ENCODE data around the gene R3HDM4. TPM values are rescaled to one million over a fixed set of nuclear protein-coding genes. Genes with fewer than 3 reads are reported as not detected.
"Not testable (repeated sequence)": the region's sequence is repeated elsewhere in the genome, so short reads cannot be mapped to it uniquely, and the experiment has no call there.

Gene R3HDM4
- total RNA-seq, 2 experiments from 2014 or later, result 63.7 to 73.7 TPM

GRCh38 chr19:852136-853013 lies 60.6 kb downstream of the R3HDM4 start, which contains the start of gene ELANE:
ELANE (plus strand) TSS chr19:852303; CDS start chr19:852329, 26 bp downstream.
- Mint-ChIP-seq H3K4me3 (no peak within 1 kb of the TSS), H3K9me3 (ENCODE audit: low read depth) (no peaks in the 10 kb centered on the region), H3K36me3 (no peaks in the 10 kb centered on the region), H3K4me1 (no peaks in the 10 kb centered on the region), H3K27me3 (peaks cover 4% of the 10 kb centered on the region), H3K27ac (no peak within 1 kb of the TSS)
- CTCF ChIA-PET, result no interaction called here
- ATAC-seq, result no peak
- no peak for DNase-seq

GRCh38 chr19:850979-851335 lies 62.1 kb downstream of the R3HDM4 start:
- ATAC-seq (no peak), DNase-seq (no peak)
- H3K4me1 Mint-ChIP-seq, result no peaks in the 10 kb centered on the region
- H3K27ac Mint-ChIP-seq, result no peak overlapping the region
- no peak overlapping the region for H3K4me3 Mint-ChIP-seq
- no peaks in the 10 kb centered on the region for H3K36me3 Mint-ChIP-seq
- CTCF ChIA-PET, result interaction anchor here (0.7 to 1.5 kb wide), 2 partner anchors 13 to 80 kb away, joined by 3 to 6 read pairs; no protein-coding TSS in a partner anchor
- peaks cover 9% of the 10 kb centered on the region for H3K27me3 Mint-ChIP-seq
- H3K9me3 Mint-ChIP-seq (ENCODE audit: low read depth), result no peaks in the 10 kb centered on the region

GRCh38 chr19:850221-850978 lies 62.6 kb downstream of the R3HDM4 start:
- Mint-ChIP-seq H3K4me1 (no peaks in the 10 kb centered on the region), H3K36me3 (no peaks in the 10 kb centered on the region), H3K27me3 (peaks cover 12% of the 10 kb centered on the region), H3K4me3 (no peak overlapping the region), H3K9me3 (ENCODE audit: low read depth) (no peaks in the 10 kb centered on the region), H3K27ac (no peak overlapping the region)
- DNase-seq (no peak), ATAC-seq (peak; percentile 20)
- CTCF ChIA-PET, result interaction anchor here (0.7 to 1.5 kb wide), 2 partner anchors 13 to 80 kb away, joined by 3 to 6 read pairs; no protein-coding TSS in a partner anchor

GRCh38 chr19:849195-849594 lies 63.8 kb downstream of the R3HDM4 start:
- ATAC-seq; DNase-seq; H3K36me3 Mint-ChIP-seq; H3K4me3 Mint-ChIP-seq; H3K27ac Mint-ChIP-seq; H3K9me3 Mint-ChIP-seq (ENCODE audit: low read depth); H3K4me1 Mint-ChIP-seq: not testable (repeated sequence)
- H3K27me3 Mint-ChIP-seq, result peaks cover 21% of the 10 kb centered on the region
- CTCF ChIA-PET, result interaction anchor here (1.0 kb wide), 1 partner anchor 79 kb away, joined by 3 read pairs; no protein-coding TSS in a partner anchor

- no peak for DNase-seq
- H3K4me3 Mint-ChIP-seq, result no peak overlapping the region
- CTCF ChIA-PET, result no interaction called here
- H3K36me3 Mint-ChIP-seq, result no peaks in the 10 kb centered on the region
- no peaks in the 10 kb centered on the region for H3K9me3 Mint-ChIP-seq (ENCODE audit: low read depth)
- H3K4me1 Mint-ChIP-seq, result peaks cover 3% of the 10 kb centered on the region
- ATAC-seq, result no peak
- H3K27me3 Mint-ChIP-seq, result peaks cover 21% of the 10 kb centered on the region
- no peak overlapping the region for H3K27ac Mint-ChIP-seq
Measured at GRCh38 chr19:848386-848921, 64.6 kb downstream of the R3HDM4 start.

Other genes with a start within 250 kb of the R3HDM4 start
- gene FSTL3, start 236.8 kb downstream of the R3HDM4 start, total RNA-seq, result 1 to 10 TPM; 2.2 to 3.1 TPM
- gene PRSS57, start 217.8 kb downstream of the R3HDM4 start, total RNA-seq, result under 1 TPM in 1 of 2 experiments, not detected in 1; 0.59 TPM
- not detected for gene PALM, start 204.3 kb downstream of the R3HDM4 start, total RNA-seq
- gene MISP, start 162.1 kb downstream of the R3HDM4 start, total RNA-seq, result not detected
- gene PTBP1, start 115.8 kb downstream of the R3HDM4 start, total RNA-seq, result 100 to 1,000 TPM; 481 to 631 TPM
- not detected for gene PLPPR3, start 91.3 kb downstream of the R3HDM4 start, total RNA-seq
- not detected for gene AZU1, start 85.4 kb downstream of the R3HDM4 start, total RNA-seq
- gene PRTN3, start 72.2 kb downstream of the R3HDM4 start, total RNA-seq, result not detected
- not detected for gene ELANE, start 60.9 kb downstream of the R3HDM4 start, total RNA-seq
- gene CFD, start 53.6 kb downstream of the R3HDM4 start, total RNA-seq, result 1 to 10 TPM in 1 of 2 experiments, under 1 TPM in 1; 0.66 to 1.5 TPM
- gene MED16, start 20.0 kb downstream of the R3HDM4 start, total RNA-seq, result 10 to 100 TPM; 47.7 to 70.6 TPM
- not detected for gene RNU6-9, start 19.7 kb downstream of the R3HDM4 start, total RNA-seq
- 1 to 10 TPM in 1 of 2 experiments, under 1 TPM in 1; 0.66 to 1.1 TPM for gene KISS1R, start 4.1 kb upstream of the R3HDM4 start, total RNA-seq
- gene ARID3A, start 12.8 kb upstream of the R3HDM4 start, total RNA-seq, result 10 to 100 TPM; 30.6 to 35.9 TPM
- gene WDR18, start 71.1 kb upstream of the R3HDM4 start, total RNA-seq, result 10 to 100 TPM; 64.5 to 87.9 TPM
- gene GRIN3B, start 87.2 kb upstream of the R3HDM4 start, total RNA-seq, result not detected
- 100 to 1,000 TPM; 172 to 212 TPM for gene TMEM259, start 107.9 kb upstream of the R3HDM4 start, total RNA-seq
- gene RNU6-2, start 108.3 kb upstream of the R3HDM4 start, total RNA-seq, result not detected
- 100 to 1,000 TPM; 295 to 296 TPM for gene CNN2, start 113.4 kb upstream of the R3HDM4 start, total RNA-seq
- 10 to 100 TPM; 62.7 to 72.9 TPM for gene ABCA7, start 126.9 kb upstream of the R3HDM4 start, total RNA-seq
- 100 to 1,000 TPM; 361 to 481 TPM for gene ARHGAP45, start 153.9 kb upstream of the R3HDM4 start, total RNA-seq
- gene POLR2E, start 182.2 kb upstream of the R3HDM4 start, total RNA-seq, result 100 to 1,000 TPM; 173 to 206 TPM
- 100 to 1,000 TPM; 143 to 217 TPM for gene GPX4, start 190.8 kb upstream of the R3HDM4 start, total RNA-seq